Measurements from ENCODE around the gene EXOC1L.

The EXOC1L gene

DNA sequence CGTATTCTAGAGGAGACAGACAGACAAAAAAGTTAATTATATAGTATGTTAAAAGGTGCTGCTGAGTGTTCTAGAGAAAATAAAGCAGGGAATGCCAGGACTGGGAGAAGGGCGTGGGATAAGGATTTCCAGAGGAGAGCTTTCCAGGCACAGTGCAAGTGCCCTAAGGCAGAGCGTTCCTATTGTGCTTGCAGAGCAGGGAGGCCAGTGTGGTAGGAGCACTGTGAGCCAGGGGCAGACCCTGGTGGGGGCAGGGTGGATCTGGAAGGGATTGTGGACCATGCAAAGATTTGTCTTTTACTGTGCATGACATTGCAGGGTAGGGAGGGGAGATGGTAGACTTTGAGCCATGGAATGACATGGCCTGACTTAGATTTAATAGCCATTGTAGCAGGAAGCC, 59.6 kb downstream of the EXOC1L start:
- in situ Hi-C loops (cut with MboI; ENCODE audit: low sequenced_read_pairs), result no loop called here

DNA sequence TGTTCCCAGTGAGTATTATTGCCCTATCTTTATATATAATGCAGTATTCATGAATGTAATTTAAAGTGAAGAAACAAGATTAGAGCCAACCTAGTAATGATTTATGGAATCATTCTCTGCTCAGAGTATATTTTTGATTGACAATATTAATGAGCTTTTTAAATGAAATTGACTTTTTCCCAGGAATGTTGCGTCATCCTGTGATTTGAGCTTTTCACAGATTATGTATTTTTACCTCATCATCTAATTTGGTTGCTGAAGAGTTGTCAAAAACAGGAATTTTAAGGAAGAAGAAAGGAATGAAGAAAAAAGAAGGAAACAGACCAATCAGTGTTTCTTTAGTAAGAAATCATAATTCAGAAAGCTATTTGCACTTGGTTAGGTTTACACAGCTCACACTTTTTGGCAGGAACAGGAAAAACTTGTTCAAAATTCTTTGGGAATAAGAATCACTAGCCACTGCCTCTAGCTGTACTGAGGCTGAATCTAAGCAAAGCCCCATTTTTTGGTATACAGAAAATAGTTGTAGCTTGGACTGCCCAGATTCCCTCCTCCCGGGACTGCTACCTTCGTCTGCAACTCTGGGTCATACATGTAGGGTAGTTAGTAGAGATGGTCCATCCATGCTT, 61.2 kb downstream of the EXOC1L start:
- in situ Hi-C loops (cut with MboI; ENCODE audit: low sequenced_read_pairs), result no loop called here

DNA sequence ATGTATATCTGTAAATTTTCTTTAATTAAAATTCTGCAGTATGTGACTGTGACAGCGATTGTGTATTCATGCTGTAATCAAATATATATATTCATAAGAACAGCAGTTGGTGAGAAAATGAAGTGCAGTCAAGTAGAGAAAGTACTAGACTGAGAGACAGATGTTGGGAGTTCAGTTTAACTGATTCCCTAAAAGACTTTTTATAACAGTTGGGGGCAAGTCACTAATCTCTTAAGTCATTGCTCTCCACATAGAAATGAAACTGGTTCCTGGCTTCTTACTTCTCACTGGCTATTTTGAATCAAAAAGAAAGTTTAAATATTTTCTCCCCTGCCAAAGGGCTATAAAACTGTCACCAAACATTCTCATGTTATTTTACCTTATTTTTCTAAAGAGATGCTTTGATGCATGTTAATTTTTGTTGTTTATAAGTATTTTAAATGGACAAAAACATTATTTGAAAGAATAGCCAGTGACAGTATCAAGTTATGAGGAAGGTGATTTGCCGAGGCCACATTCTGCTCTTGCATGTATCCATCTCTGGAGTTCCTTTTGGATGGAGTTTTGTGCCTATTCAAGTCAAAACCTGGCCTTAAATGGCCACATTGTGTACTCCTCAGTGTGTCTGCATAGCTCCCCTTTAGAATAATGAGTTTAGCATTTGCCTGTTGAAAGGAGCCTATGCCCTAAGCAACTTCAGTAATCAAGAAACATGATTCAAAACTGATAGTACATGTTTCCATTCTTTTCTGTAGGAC, 64.7 kb downstream of the EXOC1L start:
- in situ Hi-C loops (cut with MboI; ENCODE audit: low sequenced_read_pairs), result no loop called here

DNA sequence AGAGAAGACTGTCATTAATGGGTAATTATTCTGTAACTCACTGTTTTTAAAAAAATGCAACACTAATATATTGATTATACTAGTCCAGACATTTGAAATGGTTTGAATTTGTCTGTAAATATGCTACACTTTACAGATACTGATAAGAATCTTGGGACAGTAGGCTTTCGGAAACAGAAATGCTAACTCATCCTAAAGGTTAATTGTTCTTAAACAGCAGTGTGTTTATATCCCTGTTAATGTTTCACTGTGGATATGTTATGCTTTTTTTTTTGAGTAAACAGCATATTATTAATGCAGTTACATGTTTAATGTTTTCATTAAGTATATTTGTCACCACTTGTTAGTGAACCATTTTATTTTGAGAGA, 65.2 kb downstream of the EXOC1L start:
- in situ Hi-C loops (cut with MboI; ENCODE audit: low sequenced_read_pairs), result no loop called here
